ENCODE measurements around the gene CYP4A22. TPM values are rescaled to one million over a fixed set of nuclear protein-coding genes. Genes with fewer than 3 reads are reported as not detected.

CYP4A22 gene
- total RNA-seq: not detected in 2 replicates

GRCh38 chr1:47137198-47137597 lies at the start of gene CYP4A22:
TSS of gene CYP4A22 (plus strand) at chr1:47137441. CDS start at chr1:47137486, 45 bp downstream.

GRCh38 chr1:47189844-47190508 lies 52.7 kb downstream of the CYP4A22 start, which contains the start of gene PDZK1IP1:
TSS of gene PDZK1IP1 (minus strand) at chr1:47190036. CDS start at chr1:47189932, 104 bp downstream.

Other genes starting within 250 kb of the CYP4A22 start
- gene CYP4A11, start 196.0 kb upstream of the CYP4A22 start, total RNA-seq: not detected in 2 replicates
- gene CYP4X1, start 113.8 kb upstream of the CYP4A22 start, total RNA-seq: 0.15 and 0.17 TPM in 2 replicates
- not detected in 2 replicates for gene CYP4Z1, start 70.2 kb upstream of the CYP4A22 start, total RNA-seq
- gene PDZK1IP1, start 52.6 kb downstream of the CYP4A22 start, total RNA-seq: 0.50 TPM in 1 of 2 replicates, not detected in the other
- gene TAL1, start 94.8 kb downstream of the CYP4A22 start, total RNA-seq: under 0.01 TPM in 2 replicates
- gene STIL, start 176.7 kb downstream of the CYP4A22 start, total RNA-seq: 2.6 and 11.2 TPM in 2 replicates
- 79.6 and 132 TPM in 2 replicates for gene CMPK1, start 196.3 kb downstream of the CYP4A22 start, total RNA-seq

Data from smooth muscle cell of trachea (primary cell).